Activated CD8-positive, alpha-beta T cell treated with anti-CD3 and anti-CD28 coated beads for 36 hours (primary cell): Measurements from ENCODE around the gene DUSP19. TPM values are rescaled to one million over a fixed set of nuclear protein-coding genes. Genes with fewer than 3 reads are reported as not detected.

ENCODE experiments used
- ATAC-seq: fragments of 200-7000 bp; cut with Tn5 transposase; one replicate; pipeline ENCODE4 v1.10.0; 2021; ENCODE audit warnings: mild to moderate bottlenecking, moderate library complexity
- CTCF ChIA-PET: fragments of 350-600 bp; sonication (Branson Sonifier 250); formaldehyde crosslinking; loops from one replicate; lab custom pipeline; 2021; ENCODE audit warnings: antibody characterized with exemption; lab: Charles Lee
- POLR2A ChIA-PET: fragments of 350-600 bp; sonication (Branson Sonifier 250); formaldehyde crosslinking; loops from one replicate; lab custom pipeline; 2021; ENCODE audit warnings: antibody characterized with exemption; lab: Charles Lee
- DNase-seq: peaks from one replicate; pipeline ENCODE4 v3.0.0-alpha.2; 2020
- H3K27ac Mint-ChIP-seq: one replicate; pipeline ENCODE4 v1.8.0; 2021; ENCODE audit warnings: mild to moderate bottlenecking, mixed read lengths
- H3K27me3 Mint-ChIP-seq: one replicate; pipeline ENCODE4 v1.8.0; 2021; ENCODE audit warnings: mixed read lengths
- H3K36me3 Mint-ChIP-seq: one replicate; pipeline ENCODE4 v1.8.0; 2021; ENCODE audit warnings: low read depth, mixed read lengths
- H3K4me1 Mint-ChIP-seq: one replicate; pipeline ENCODE4 v1.8.0; 2021; ENCODE audit warnings: low read depth, mixed read lengths
- H3K4me3 Mint-ChIP-seq: one replicate; pipeline ENCODE4 v1.8.0; 2021; ENCODE audit warnings: mild to moderate bottlenecking, moderate library complexity, mixed read lengths
- H3K9me3 Mint-ChIP-seq: one replicate; pipeline ENCODE4 v1.8.0; 2021; ENCODE audit warnings: mixed read lengths
- CTCF ChIP-seq: fragments of 200-600 bp; IDR thresholded peaks from one replicate; pipeline ENCODE4 v1.8.0; 2022; ENCODE audit warnings: antibody characterized with exemption, mild to moderate bottlenecking
- intact Hi-C: fragments of 100-400 bp; cut with micrococcal nuclease; formaldehyde crosslinking; loops from one replicate; pipeline ENCODE4 v1.10.0; 2022
- total RNA-seq, 2 experiments: library from RNA; stranded (reverse); gene quantifications; one replicate each; pipeline ENCODE4 v1.2.3, GENCODE V29; 2021

The DUSP19 gene
- total RNA-seq, 2 experiments from 2014 or later = 2.1 to 2.3 TPM

DNA sequence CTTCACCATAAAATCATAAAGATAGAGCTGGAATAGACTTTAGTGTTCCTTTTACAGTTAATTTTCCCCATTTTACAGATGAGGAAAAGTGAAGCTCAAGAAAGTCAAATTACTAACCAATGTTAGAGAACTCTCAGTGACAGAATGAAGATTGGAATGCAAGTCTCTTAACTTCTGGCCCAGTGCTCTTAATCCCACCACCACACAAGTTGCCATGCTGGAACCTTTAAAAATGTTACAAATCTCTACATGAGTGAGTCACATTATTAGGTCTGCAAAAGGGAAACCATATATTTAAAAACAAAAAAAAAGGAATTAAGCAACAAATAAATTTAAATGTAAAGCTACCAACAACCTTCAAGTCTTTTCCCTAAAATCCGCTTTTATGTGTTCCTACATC, 43.7 kb upstream of the DUSP19 start:
- peaks cover 61% of the 10 kb centered on the region for H3K27me3 Mint-ChIP-seq
- DNase-seq (no peak), ATAC-seq (no peak)
- H3K9me3 Mint-ChIP-seq = no peaks in the 10 kb centered on the region
- CTCF ChIA-PET = no interaction called here
- intact Hi-C loops = no loop called here
- TF ChIP-seq CTCF = no peak
- POLR2A ChIA-PET = no interaction called here
- H3K27ac Mint-ChIP-seq = no peak overlapping the region
- peaks cover 24% of the 10 kb centered on the region for H3K4me1 Mint-ChIP-seq
- no peak overlapping the region for H3K4me3 Mint-ChIP-seq
- H3K36me3 Mint-ChIP-seq = no peaks in the 10 kb centered on the region

DNA sequence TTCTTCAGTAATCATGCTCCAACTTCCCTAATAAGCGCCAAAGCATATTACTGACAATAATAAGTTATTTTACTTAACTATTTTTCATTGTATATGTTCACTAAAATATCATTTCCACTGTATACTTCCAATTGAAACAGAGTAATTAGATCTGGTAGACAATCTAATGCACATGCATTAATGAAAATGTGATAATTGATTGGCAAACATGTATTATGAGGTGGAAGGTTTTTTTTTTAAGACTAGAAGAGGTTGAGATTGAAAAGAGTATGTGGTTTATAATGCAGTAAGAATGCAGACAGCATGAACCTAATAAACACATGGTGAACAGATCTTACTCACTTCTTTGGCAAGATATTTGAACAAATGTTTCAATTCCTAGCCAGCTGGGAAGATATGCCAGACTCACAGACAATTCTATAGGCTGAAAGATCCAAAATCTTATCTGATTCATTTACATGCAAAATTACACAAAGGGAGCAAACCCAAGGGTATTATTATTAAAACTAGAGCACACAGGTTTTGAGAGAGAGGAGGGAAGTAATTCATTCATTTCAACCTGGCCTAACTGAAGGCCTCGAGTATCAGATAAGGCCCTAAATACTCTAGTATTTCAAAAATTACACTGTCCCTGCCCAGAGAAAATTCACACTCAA, 43.1 kb upstream of the DUSP19 start:
- no peak for DNase-seq
- no peak overlapping the region for H3K4me3 Mint-ChIP-seq
- H3K27me3 Mint-ChIP-seq = peaks cover 61% of the 10 kb centered on the region

DNA sequence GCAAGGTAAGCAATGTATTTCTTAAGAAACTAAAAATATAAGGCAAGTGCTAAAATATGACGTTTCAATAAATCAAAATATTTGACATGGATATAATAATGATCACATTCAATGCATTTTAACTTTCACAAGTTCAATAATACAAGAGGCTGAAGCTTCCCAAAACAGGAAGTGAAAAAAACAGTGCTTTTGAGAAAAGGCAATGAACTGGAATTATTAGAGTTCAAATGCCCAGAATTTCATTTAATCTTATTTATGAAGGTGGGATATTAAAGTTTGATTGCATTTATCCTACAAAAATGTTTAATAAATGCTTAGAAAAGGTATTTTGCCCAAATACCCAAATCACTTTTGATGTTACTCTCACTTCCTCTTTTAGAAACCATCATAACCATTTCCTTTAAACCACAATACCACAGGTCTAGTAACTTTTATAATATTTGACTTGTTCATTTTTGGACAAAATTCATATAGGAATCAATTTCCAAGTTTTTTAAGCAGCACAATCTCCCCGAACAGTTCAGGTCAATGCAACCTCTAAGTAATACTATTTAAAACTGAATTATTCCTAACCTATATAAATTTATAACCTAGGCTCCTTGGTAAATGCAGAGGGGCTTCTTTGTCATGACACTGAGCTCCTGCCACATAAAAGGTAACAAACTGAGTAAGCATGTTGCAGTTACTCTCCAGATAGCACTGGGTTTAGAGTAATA, 42.4 kb upstream of the DUSP19 start:
- no peak overlapping the region for H3K27ac Mint-ChIP-seq

More for the DNA sequence above, 43.1 kb upstream of the DUSP19 start:
- Mint-ChIP-seq H3K36me3 (no peaks in the 10 kb centered on the region), H3K27ac (no peak overlapping the region), H3K9me3 (no peaks in the 10 kb centered on the region), H3K4me1 (peaks cover 24% of the 10 kb centered on the region)
- ChIA-PET POLR2A (no interaction called here), CTCF (no interaction called here)
- TF ChIP-seq CTCF = no peak
- intact Hi-C loops = no loop called here
- ATAC-seq = no peak

GRCh38 chr2:183037074-183037552, 41.4 kb upstream of the DUSP19 start:
- POLR2A ChIA-PET = no interaction called here
- Mint-ChIP-seq H3K27me3 (peaks cover 60% of the 10 kb centered on the region), H3K4me1 (peaks cover 24% of the 10 kb centered on the region), H3K4me3 (peak overlapping the region; percentile 69), H3K27ac (no peak overlapping the region), H3K9me3 (no peaks in the 10 kb centered on the region), H3K36me3 (no peaks in the 10 kb centered on the region)
- ATAC-seq (no peak), DNase-seq (no peak)
- CTCF ChIA-PET = interaction anchor here (1.4 kb wide), 1 partner anchor 57 kb away, joined by 3 read pairs; no protein-coding TSS in a partner anchor
- intact Hi-C loops = no loop called here
- no peak for TF ChIP-seq CTCF

More for the DNA sequence above, 42.4 kb upstream of the DUSP19 start:
- TF ChIP-seq CTCF = no peak
- no peak for ATAC-seq
- CTCF ChIA-PET = no interaction called here
- Mint-ChIP-seq H3K4me1 (peaks cover 24% of the 10 kb centered on the region), H3K9me3 (no peaks in the 10 kb centered on the region), H3K4me3 (no peak overlapping the region), H3K36me3 (no peaks in the 10 kb centered on the region), H3K27me3 (peaks cover 61% of the 10 kb centered on the region)
- POLR2A ChIA-PET = no interaction called here
- DNase-seq = no peak
- intact Hi-C loops = no loop called here
